Thyroid gland (tissue), 4 donors: ENCODE measurements around the gene ACSL1. TPM values are rescaled to one million over a fixed set of nuclear protein-coding genes. Genes with fewer than 3 reads are reported as not detected.

Experiments used
- DNase-seq, 2 donors: peaks; one replicate each; pipeline ENCODE4 v3.0.0-alpha.2; 2019
- H3K27ac ChIP-seq, 3 donors: fragments of 200-600 bp; sonication (generic); 1 replicate in 2 of 3; 2 replicates in 1 of 3; pipeline ENCODE4 v1.5.1; 2016 to 2019; ENCODE audit warnings: mild to moderate bottlenecking in 1 of 3, moderate library complexity in 1 of 3
- H3K27me3 ChIP-seq: fragments of 200-600 bp; sonication (generic); one replicate; pipeline ENCODE4 v1.5.1; 2019
- H3K36me3 ChIP-seq, 2 donors: fragments of 200-600 bp; sonication (generic); one replicate each; pipeline ENCODE4 v1.5.1; 2016 to 2019
- H3K4me1 ChIP-seq, 2 donors: fragments of 200-600 bp; sonication (generic); one replicate each; pipeline ENCODE4 v1.5.1; 2017 to 2019
- H3K4me3 ChIP-seq, 3 donors: fragments of 200-600 bp; sonication (generic); replicated peaks in 1 of 3; 1 replicate in 2 of 3; 2 replicates in 1 of 3; pipeline ENCODE4 v1.5.1; 2016; ENCODE audit warnings: mild to moderate bottlenecking in 1 of 3
- H3K9me3 ChIP-seq: fragments of 200-600 bp; sonication (generic); one replicate; pipeline ENCODE4 v1.5.1; 2017
- POLR2A ChIP-seq, 2 donors: fragments of 450-650 bp; IDR thresholded peaks; one replicate each; pipeline ENCODE4 v1.6.1; 2017; ENCODE audit warnings: antibody characterized with exemption in 2 of 2, mild to moderate bottlenecking in 2 of 2, moderate library complexity in 1 of 2
- WGBS, 2 donors: methylation state at CpG; one replicate each; pipeline ENCODE4 v1.1.5; 2017; 5-methylcytosine and 5-hydroxymethylcytosine counted together
- intact Hi-C: fragments of 100-400 bp; cut with DNase I; formaldehyde crosslinking; loops from one replicate; pipeline ENCODE4 v1.15.1; 2023
- total RNA-seq, 4 donors: library from RNA; depleted of rRNA; stranded (reverse); fragments of >200 nt; gene quantifications; one replicate each; pipeline ENCODE4 v1.2.3, GENCODE V29; 2016
- TF ChIP-seq, protein P1 (sequence below), 6 experiments: fragments of 200-600 bp in 3 of 6; fragments of 450-650 bp in 3 of 6; sonication (generic) in 3 of 6; IDR thresholded peaks; one replicate each; pipeline ENCODE4 v1.5.1; 2016 to 2019; ENCODE audit warnings: antibody characterized with exemption in 6 of 6, mild to moderate bottlenecking in 2 of 6, inconsistent platforms in 1 of 6, moderate library complexity in 1 of 6

The ACSL1 gene
- total RNA-seq, 4 donors from 2014 or later, result 78.2 to 163 (median 112) TPM

GRCh38 chr4:184803133-184803532, 22.6 kb downstream of the ACSL1 start:
- DNase-seq, result no peak
- Histone ChIP-seq H3K27me3 (no peaks in the 10 kb centered on the region), H3K4me3 (no peak overlapping the region), H3K9me3 (no peaks in the 10 kb centered on the region), H3K4me1 (peaks cover 46 to 67% of the 10 kb centered on the region in 2 donors), H3K27ac (no peak overlapping the region), H3K36me3 (no peaks in the 10 kb centered on the region)
- WGBS, 2 donors, result 97 to 98% methylated on average over 16 of the region's 16 CpGs
- intact Hi-C loops, result no loop called here
- TF ChIP-seq POLR2A (IDR thresholded peaks at IDR 0.05), result no peak
- TF ChIP-seq, protein P1, sequence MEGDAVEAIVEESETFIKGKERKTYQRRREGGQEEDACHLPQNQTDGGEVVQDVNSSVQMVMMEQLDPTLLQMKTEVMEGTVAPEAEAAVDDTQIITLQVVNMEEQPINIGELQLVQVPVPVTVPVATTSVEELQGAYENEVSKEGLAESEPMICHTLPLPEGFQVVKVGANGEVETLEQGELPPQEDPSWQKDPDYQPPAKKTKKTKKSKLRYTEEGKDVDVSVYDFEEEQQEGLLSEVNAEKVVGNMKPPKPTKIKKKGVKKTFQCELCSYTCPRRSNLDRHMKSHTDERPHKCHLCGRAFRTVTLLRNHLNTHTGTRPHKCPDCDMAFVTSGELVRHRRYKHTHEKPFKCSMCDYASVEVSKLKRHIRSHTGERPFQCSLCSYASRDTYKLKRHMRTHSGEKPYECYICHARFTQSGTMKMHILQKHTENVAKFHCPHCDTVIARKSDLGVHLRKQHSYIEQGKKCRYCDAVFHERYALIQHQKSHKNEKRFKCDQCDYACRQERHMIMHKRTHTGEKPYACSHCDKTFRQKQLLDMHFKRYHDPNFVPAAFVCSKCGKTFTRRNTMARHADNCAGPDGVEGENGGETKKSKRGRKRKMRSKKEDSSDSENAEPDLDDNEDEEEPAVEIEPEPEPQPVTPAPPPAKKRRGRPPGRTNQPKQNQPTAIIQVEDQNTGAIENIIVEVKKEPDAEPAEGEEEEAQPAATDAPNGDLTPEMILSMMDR (IDR thresholded peaks at IDR 0.05), result no peak

DNA sequence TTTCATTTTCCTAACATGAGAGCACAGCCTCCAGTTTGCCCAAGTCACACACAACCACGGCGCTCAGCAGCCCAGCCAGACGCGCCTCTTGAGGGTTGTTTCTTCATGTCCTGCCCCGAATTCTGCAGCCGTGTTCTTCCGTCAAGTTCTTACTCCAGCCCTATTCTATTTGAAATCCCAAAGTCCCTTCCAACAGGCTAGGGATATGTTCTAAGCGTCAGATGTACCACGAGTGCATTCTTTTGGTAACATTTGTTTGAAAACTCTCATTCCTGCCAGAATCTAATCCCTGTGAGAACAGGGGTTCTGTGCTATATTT, 23.1 kb downstream of the ACSL1 start:
- no peaks in the 10 kb centered on the region for H3K36me3 ChIP-seq
- H3K4me3 ChIP-seq, result no peak overlapping the region
- H3K9me3 ChIP-seq, result no peaks in the 10 kb centered on the region
- DNase-seq, result no peak
- intact Hi-C loops, result no loop called here
- no peak for TF ChIP-seq POLR2A (IDR thresholded peaks at IDR 0.05)
- TF ChIP-seq, protein P1 (IDR thresholded peaks at IDR 0.05), result no peak
- 86 to 90% methylated on average over 9 of the region's 9 CpGs for WGBS, 2 donors
- no peak overlapping the region for H3K27ac ChIP-seq
- H3K27me3 ChIP-seq, result no peaks in the 10 kb centered on the region
- peaks cover 41 to 62% of the 10 kb centered on the region in 2 donors for H3K4me1 ChIP-seq

DNA sequence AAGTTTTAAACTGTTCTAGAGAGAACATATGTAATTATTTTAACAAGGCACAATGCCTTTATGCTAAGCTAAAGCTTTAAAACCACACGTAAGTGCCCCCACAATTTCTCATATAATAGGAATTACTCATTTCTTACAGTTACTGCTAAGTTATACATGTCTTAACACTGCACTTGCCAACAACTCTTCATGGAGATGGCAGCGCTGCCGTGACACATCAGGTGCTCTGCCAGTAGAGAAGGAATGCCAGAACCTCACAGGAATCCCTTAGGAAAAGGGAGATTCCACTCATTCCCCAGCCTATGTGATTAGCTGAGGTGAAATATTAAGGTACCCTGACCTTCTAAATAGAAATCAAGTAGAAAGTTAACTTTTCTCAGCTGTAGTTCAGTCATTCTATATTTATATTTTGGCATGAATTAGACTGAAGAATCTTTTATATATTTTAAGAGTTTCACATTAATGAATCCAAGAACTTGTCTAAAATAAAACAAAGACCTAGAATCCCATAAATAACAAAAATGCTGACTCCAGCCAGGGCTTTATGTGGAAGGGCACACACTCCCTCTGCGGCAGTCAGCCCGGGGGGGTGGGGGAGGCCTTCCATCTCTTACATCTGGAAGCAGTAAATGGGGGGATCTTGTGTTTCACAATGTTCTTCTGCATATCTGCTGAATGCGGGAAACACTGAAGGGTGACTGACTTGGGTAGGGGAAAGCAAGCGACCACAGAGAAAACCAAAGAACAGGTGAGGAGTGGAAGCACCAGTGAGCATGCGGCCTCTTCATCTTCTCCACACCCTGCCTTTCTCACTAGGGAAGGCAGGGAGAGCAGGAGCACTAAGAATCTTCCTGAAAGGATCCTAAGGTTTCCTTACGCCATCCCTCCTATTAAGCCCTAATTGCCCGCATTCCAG, 23.7 kb downstream of the ACSL1 start:
- WGBS, 2 donors, result 81 to 90% methylated on average over 10 of the region's 10 CpGs
- no peaks in the 10 kb centered on the region for H3K9me3 ChIP-seq
- no peaks in the 10 kb centered on the region for H3K36me3 ChIP-seq
- H3K27me3 ChIP-seq, result no peaks in the 10 kb centered on the region
- intact Hi-C loops, result no loop called here
- no peak overlapping the region for H3K27ac ChIP-seq
- DNase-seq, result no peak
- peaks cover 35 to 56% of the 10 kb centered on the region in 2 donors for H3K4me1 ChIP-seq
- TF ChIP-seq POLR2A (IDR thresholded peaks at IDR 0.05), result no peak
- TF ChIP-seq, protein P1 (IDR thresholded peaks at IDR 0.05), result no peak
- H3K4me3 ChIP-seq, result no peak overlapping the region

- Histone ChIP-seq H3K27ac (no peak overlapping the region), H3K27me3 (no peaks in the 10 kb centered on the region), H3K9me3 (no peaks in the 10 kb centered on the region), H3K4me1 (peaks cover 19 to 26% of the 10 kb centered on the region in 2 donors), H3K4me3 (no peak overlapping the region), H3K36me3 (no peaks in the 10 kb centered on the region)
- DNase-seq, result no peak
- intact Hi-C loops, result no loop called here
- WGBS, 2 donors, result 94 to 95% methylated on average over 7 of the region's 7 CpGs
- no peak for TF ChIP-seq POLR2A (IDR thresholded peaks at IDR 0.05)
- TF ChIP-seq, protein P1 (IDR thresholded peaks at IDR 0.05), result no peak
These were observed 27.3 kb downstream of the ACSL1 start for GRCh38 chr4:184798504-184798903.

GRCh38 chr4:184796906-184797305, 28.9 kb downstream of the ACSL1 start:
- no peak overlapping the region for H3K27ac ChIP-seq
- no peaks in the 10 kb centered on the region for H3K27me3 ChIP-seq
- H3K9me3 ChIP-seq, result no peaks in the 10 kb centered on the region
- no peak for DNase-seq
- H3K4me1 ChIP-seq, result peaks cover 15 to 26% of the 10 kb centered on the region in 2 donors
- WGBS, 2 donors, result 83 to 88% methylated on average over 9 of the region's 9 CpGs
- no peak for TF ChIP-seq POLR2A (IDR thresholded peaks at IDR 0.05)
- TF ChIP-seq, protein P1 (IDR thresholded peaks at IDR 0.05), result no peak
- no peak overlapping the region for H3K4me3 ChIP-seq
- no peaks in the 10 kb centered on the region for H3K36me3 ChIP-seq
- intact Hi-C loops, result no loop called here
